H9 (cell line): ENCODE data around the gene CLIP4. TPM values are rescaled to one million over a fixed set of nuclear protein-coding genes. Genes with fewer than 3 reads are reported as not detected.
"Not testable (repeated sequence)": the region's sequence is repeated elsewhere in the genome, so short reads cannot be mapped to it uniquely, and the experiment has no call there.

Source experiments
- DNase-seq: peaks from one replicate; pipeline ENCODE4 v3.0.0-alpha.2; 2017
- H2AFZ ChIP-seq: one replicate; pipeline ENCODE4 v1.6.1; 2013; ENCODE audit warnings: mild to moderate bottlenecking, low read length, control low read depth, moderate library complexity
- H2AK5ac ChIP-seq: 2 replicates; pipeline ENCODE4 v1.6.1; 2013; ENCODE audit warnings: low read length, control low read depth, mixed read lengths; ENCODE audit not compliant: insufficient read length
- H2BK120ac ChIP-seq: one replicate; pipeline ENCODE4 v1.6.1; 2013; ENCODE audit warnings: low read depth, mild to moderate bottlenecking, low read length, control low read depth, inconsistent platforms; ENCODE audit not compliant: poor library complexity, severe bottlenecking
- H2BK12ac ChIP-seq: 2 replicates; pipeline ENCODE4 v1.6.1; 2013; ENCODE audit warnings: low read length, control low read depth, mixed read lengths, low read depth; ENCODE audit not compliant: insufficient read length
- H2BK15ac ChIP-seq: 2 replicates; pipeline ENCODE4 v1.6.1; 2013; ENCODE audit warnings: low read depth, low read length, control low read depth
- H2BK20ac ChIP-seq: one replicate; pipeline ENCODE4 v1.6.1; 2013; ENCODE audit warnings: low read depth, mild to moderate bottlenecking, low read length, control low read depth, inconsistent platforms; ENCODE audit not compliant: poor library complexity, severe bottlenecking
- H2BK5ac ChIP-seq: 2 replicates; pipeline ENCODE4 v1.6.1; 2013; ENCODE audit warnings: low read length, control low read depth, mixed read lengths; ENCODE audit not compliant: insufficient read length
- H3K14ac ChIP-seq: 2 replicates; pipeline ENCODE4 v1.6.1; 2013; ENCODE audit warnings: low read length, control low read depth; ENCODE audit not compliant: insufficient read depth
- H3K18ac ChIP-seq: 2 replicates; pipeline ENCODE4 v1.6.1; 2013; ENCODE audit warnings: low read depth, mild to moderate bottlenecking, mixed read lengths, low read length, control low read depth; ENCODE audit not compliant: insufficient read length
- H3K23ac ChIP-seq: 2 replicates; pipeline ENCODE4 v1.6.1; 2013; ENCODE audit warnings: low read length, control low read depth, mixed read lengths, low read depth; ENCODE audit not compliant: insufficient read length
- H3K23me2 ChIP-seq: 2 replicates; pipeline ENCODE4 v1.6.1; 2013; ENCODE audit warnings: low read depth, mild to moderate bottlenecking, mixed read lengths, low read length, control low read depth; ENCODE audit not compliant: insufficient read length, poor library complexity, severe bottlenecking
- H3K27ac ChIP-seq: 2 replicates; pipeline ENCODE4 v1.5.1; 2013; ENCODE audit warnings: low read length, control low read depth, mixed read lengths, low read depth; ENCODE audit not compliant: insufficient read length
- H3K27me3 ChIP-seq: 2 replicates; pipeline ENCODE4 v1.6.1; 2013; ENCODE audit warnings: low read length, control low read depth, inconsistent platforms; ENCODE audit not compliant: insufficient read depth
- H3K4ac ChIP-seq: 2 replicates; pipeline ENCODE4 v1.6.1; 2013; ENCODE audit warnings: low read depth, mild to moderate bottlenecking, control low read depth, inconsistent platforms, low read length, moderate library complexity
- H3K4me1 ChIP-seq: 2 replicates; pipeline ENCODE4 v1.6.1; 2013; ENCODE audit warnings: low read length, control low read depth, inconsistent platforms; ENCODE audit not compliant: insufficient read depth
- H3K4me2 ChIP-seq: 2 replicates; pipeline ENCODE4 v1.6.1; 2013; ENCODE audit warnings: low read length, control low read depth, mixed read lengths; ENCODE audit not compliant: insufficient read length, insufficient read depth
- H3K56ac ChIP-seq: 2 replicates; pipeline ENCODE4 v1.6.1; 2013; ENCODE audit warnings: low read depth, mild to moderate bottlenecking, mixed read lengths, low read length, control low read depth; ENCODE audit not compliant: insufficient read length
- H3K79me1 ChIP-seq: 2 replicates; pipeline ENCODE4 v1.6.1; 2013; ENCODE audit warnings: low read depth, mild to moderate bottlenecking, moderate library complexity, low read length, control low read depth, inconsistent platforms; ENCODE audit not compliant: insufficient read depth, poor library complexity, severe bottlenecking
- H3K79me2 ChIP-seq: 2 replicates; pipeline ENCODE4 v1.6.1; 2013; ENCODE audit warnings: low read length, control low read depth, inconsistent platforms; ENCODE audit not compliant: insufficient read depth
- H3K9ac ChIP-seq: 2 replicates; pipeline ENCODE4 v1.6.1; 2013; ENCODE audit warnings: low read length, control low read depth, mixed read lengths; ENCODE audit not compliant: insufficient read length; ENCODE audit errors: extremely low read depth
- H3K9me3 ChIP-seq: one replicate; pipeline ENCODE4 v1.6.1; 2013; ENCODE audit warnings: low read depth, low read length, inconsistent platforms; ENCODE audit not compliant: control insufficient read depth
- H3T11ph ChIP-seq: one replicate; pipeline ENCODE4 v1.6.1; 2013; ENCODE audit warnings: mild to moderate bottlenecking, low read length, control low read depth, inconsistent platforms
- H4K20me1 ChIP-seq: one replicate; pipeline ENCODE4 v1.6.1; 2013; ENCODE audit not compliant: control insufficient read depth, insufficient read length, insufficient read depth
- H4K5ac ChIP-seq: 2 replicates; pipeline ENCODE4 v1.6.1; 2013; ENCODE audit warnings: low read depth, mild to moderate bottlenecking, mixed read lengths, low read length, control low read depth; ENCODE audit not compliant: insufficient read length
- H4K8ac ChIP-seq: replicated peaks from 2 replicates; pipeline ENCODE4 v1.6.1; 2013; ENCODE audit warnings: low read length, control low read depth, mixed read lengths, low read depth; ENCODE audit not compliant: insufficient read length
- H4K91ac ChIP-seq: 2 replicates; pipeline ENCODE4 v1.6.1; 2013; ENCODE audit warnings: low read depth, mild to moderate bottlenecking, moderate library complexity, mixed read lengths, low read length, control low read depth; ENCODE audit not compliant: insufficient read length
- H3K27ac Mint-ChIP-seq, 3 experiments: 2 replicates in 2 of 3; 3 replicates in 1 of 3; pipeline ENCODE4 v1.8.0; 2020 to 2021; ENCODE audit warnings: mixed read lengths in 3 of 3, mild to moderate bottlenecking in 1 of 3, moderate library complexity in 1 of 3
- H3K27me3 Mint-ChIP-seq: 2 replicates; pipeline ENCODE4 v1.8.0; 2021; ENCODE audit warnings: low read depth, mild to moderate bottlenecking, moderate library complexity, mixed read lengths
- H3K36me3 Mint-ChIP-seq, 3 experiments: 2 replicates in 2 of 3; 3 replicates in 1 of 3; pipeline ENCODE4 v1.8.0; 2020 to 2021; ENCODE audit warnings: low read depth in 3 of 3, mixed read lengths in 3 of 3; ENCODE audit not compliant: insufficient read depth in 1 of 3
- H3K4me1 Mint-ChIP-seq, 2 experiments: 2 replicates each; pipeline ENCODE4 v1.8.0; 2020; ENCODE audit warnings: mixed read lengths in 2 of 2
- H3K4me3 Mint-ChIP-seq, 2 experiments: 2 replicates in 1 of 2; 3 replicates in 1 of 2; pipeline ENCODE4 v1.8.0; 2020 to 2021; ENCODE audit warnings: mild to moderate bottlenecking in 2 of 2, mixed read lengths in 2 of 2, moderate library complexity in 1 of 2
- H3K9me3 Mint-ChIP-seq, 2 experiments: 2 replicates in 1 of 2; 3 replicates in 1 of 2; pipeline ENCODE4 v1.8.0; 2020; ENCODE audit warnings: mild to moderate bottlenecking in 2 of 2, mixed read lengths in 2 of 2, moderate library complexity in 1 of 2
- CTCF ChIP-seq: fragments of 200-600 bp; sonication (generic); conservative IDR thresholded peaks from 3 replicates; pipeline ENCODE4 v1.8.0; 2021; ENCODE audit warnings: antibody characterized with exemption, mild to moderate bottlenecking
- WGBS: extraction: QIAGEN DNeasy Blood & Tissue Kit; methylation state at CpG from one replicate; pipeline ENCODE4 v1.1.7; 2013; ENCODE audit warnings: missing lambda C conversion rate, low lambda C conversion rate, mixed read lengths; ENCODE audit not compliant: insufficient read length; ENCODE audit errors: extremely low coverage; 5-methylcytosine and 5-hydroxymethylcytosine counted together
- total RNA-seq: library from RNA; stranded (reverse); gene quantifications from 2 replicates; pipeline ENCODE4 v1.2.1, GENCODE V29; 2021

The CLIP4 gene
- total RNA-seq, 1 experiment from 2014 or later: 0.66 TPM

GRCh38 chr2:29106980-29107388 is 8.2 kb upstream of the CLIP4 start:
- TF ChIP-seq CTCF: no peak
- no peak for DNase-seq
- no peaks in the 10 kb centered on the region for H3K36me3 Mint-ChIP-seq

GRCh38 chr2:29107547-29107946 is 7.7 kb upstream of the CLIP4 start:
- not testable (repeated sequence) for H3K4me1 Mint-ChIP-seq, H4K8ac ChIP-seq, H3K14ac ChIP-seq, H2AK5ac ChIP-seq, H3K4me1 ChIP-seq, H3K23ac ChIP-seq, H4K20me1 ChIP-seq, H4K5ac ChIP-seq, H2BK120ac ChIP-seq, H3K18ac ChIP-seq, H2BK20ac ChIP-seq, H2BK15ac ChIP-seq, H3K9me3 ChIP-seq, H3K4me2 ChIP-seq, H3K23me2 ChIP-seq, H3K4ac ChIP-seq, H3K36me3 Mint-ChIP-seq, H3K27ac ChIP-seq, H4K91ac ChIP-seq, H3K4me3 Mint-ChIP-seq, H3K56ac ChIP-seq, DNase-seq, H3K27me3 ChIP-seq, H3K9me3 Mint-ChIP-seq, H3T11ph ChIP-seq, H3K79me1 ChIP-seq, H2AFZ ChIP-seq, H2BK12ac ChIP-seq, H3K9ac ChIP-seq, H3K27ac Mint-ChIP-seq, H2BK5ac ChIP-seq, H3K79me2 ChIP-seq
- peaks cover 23% of the 10 kb centered on the region for H3K27me3 Mint-ChIP-seq
- no CpG with 5 or more reads among the region's 3 CpGs for WGBS

More at GRCh38 chr2:29106980-29107388, 8.2 kb upstream of the CLIP4 start:
- no peak overlapping the region for H2BK20ac ChIP-seq
- no peak overlapping the region for H4K8ac ChIP-seq
- H4K5ac ChIP-seq: no peak overlapping the region
- no peaks in the 10 kb centered on the region for H3K27me3 ChIP-seq
- H2AK5ac ChIP-seq: no peak overlapping the region
- H3K23ac ChIP-seq: no peak overlapping the region
- no peaks in the 10 kb centered on the region for H4K20me1 ChIP-seq
- no peak overlapping the region for H3K4me2 ChIP-seq
- H3K79me2 ChIP-seq: no peaks in the 10 kb centered on the region
- Mint-ChIP-seq H3K4me3 (no peak overlapping the region), H3K9me3 (no peaks in the 10 kb centered on the region), H3K4me1 (no peaks in the 10 kb centered on the region), H3K27me3 (peaks cover 20% of the 10 kb centered on the region), H3K27ac (no peak overlapping the region)
- H3K18ac ChIP-seq: no peak overlapping the region
- H4K91ac ChIP-seq: no peak overlapping the region
- H3K4ac ChIP-seq: no peak overlapping the region
- WGBS: no CpG with 5 or more reads among the region's 2 CpGs
- no peak overlapping the region for H3T11ph ChIP-seq
- H2BK5ac ChIP-seq: no peak overlapping the region
- no peak overlapping the region for H3K9ac ChIP-seq
- H2AFZ ChIP-seq: no peak overlapping the region
- no peak overlapping the region for H3K14ac ChIP-seq
- H3K23me2 ChIP-seq: no peaks in the 10 kb centered on the region
- no peak overlapping the region for H3K27ac ChIP-seq
- H2BK15ac ChIP-seq: no peak overlapping the region
- H3K9me3 ChIP-seq: no peaks in the 10 kb centered on the region
- H2BK12ac ChIP-seq: no peak overlapping the region
- H3K79me1 ChIP-seq: no peaks in the 10 kb centered on the region
- no peaks in the 10 kb centered on the region for H3K4me1 ChIP-seq
- H2BK120ac ChIP-seq: no peak overlapping the region
- no peak overlapping the region for H3K56ac ChIP-seq
